Measurements from ENCODE around the gene ZNF304.
A peak's percentile ranks its signal among the peaks of the same experiment; 100 is the strongest.
"Not testable (repeated sequence)": the region's sequence is repeated elsewhere in the genome, so short reads cannot be mapped to it uniquely, and the experiment has no call there.

ZNF304 gene

GRCh38 chr19:57362419-57362818 is 11.3 kb downstream of the ZNF304 start:
- DNase-seq (ENCODE audit: low spot score): no peak

DNA sequence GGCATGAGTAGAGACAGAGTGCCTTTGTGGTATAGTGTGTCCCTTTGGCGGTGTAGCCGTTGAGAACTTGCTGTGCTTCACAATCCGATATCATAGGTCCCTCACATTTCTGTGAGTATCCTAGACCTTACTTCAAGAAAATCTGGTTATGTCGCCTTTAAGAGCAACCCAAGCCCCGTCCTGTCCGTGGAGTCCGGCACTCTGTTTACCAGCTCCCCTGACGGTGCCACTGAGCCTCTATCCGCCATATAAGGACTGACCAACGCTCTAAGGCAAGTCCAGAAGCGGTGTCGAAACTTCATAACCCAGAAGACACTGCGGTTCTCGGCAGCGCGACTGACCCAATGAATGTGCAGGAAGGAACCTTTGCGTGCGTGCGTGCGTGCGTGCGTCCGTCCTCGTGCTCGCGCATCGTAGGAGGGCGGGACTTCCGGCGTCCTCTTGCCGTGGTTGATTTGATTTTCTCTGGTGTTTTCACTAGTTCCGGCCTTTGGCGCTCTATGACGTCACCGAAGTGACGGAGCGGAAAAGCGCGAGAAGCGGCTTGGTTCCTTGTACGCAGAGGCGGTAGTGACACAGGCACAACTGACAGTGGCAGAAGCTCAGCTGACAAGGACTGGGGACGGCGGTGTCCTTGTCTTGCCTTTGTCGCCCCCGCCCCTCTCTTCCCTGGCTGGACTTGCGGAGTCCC is 12.1 kb downstream of the ZNF304 start, which contains the start of the genes TRAPPC2B and ZNF547:
TSS of gene TRAPPC2B (plus strand) at position 555 of the 691 bp plus-strand sequence. CDS start 1,283 bp downstream, outside the sequence.
TSS of gene ZNF547 (plus strand) at position 555 of the 691 bp plus-strand sequence. CDS start 5,005 bp downstream, outside the sequence.
- DNase-seq (ENCODE audit: low spot score): peak; percentile 95

GRCh38 chr19:57363688-57364181 is 12.7 kb downstream of the ZNF304 start:
- no peak for DNase-seq (ENCODE audit: low spot score)

DNA sequence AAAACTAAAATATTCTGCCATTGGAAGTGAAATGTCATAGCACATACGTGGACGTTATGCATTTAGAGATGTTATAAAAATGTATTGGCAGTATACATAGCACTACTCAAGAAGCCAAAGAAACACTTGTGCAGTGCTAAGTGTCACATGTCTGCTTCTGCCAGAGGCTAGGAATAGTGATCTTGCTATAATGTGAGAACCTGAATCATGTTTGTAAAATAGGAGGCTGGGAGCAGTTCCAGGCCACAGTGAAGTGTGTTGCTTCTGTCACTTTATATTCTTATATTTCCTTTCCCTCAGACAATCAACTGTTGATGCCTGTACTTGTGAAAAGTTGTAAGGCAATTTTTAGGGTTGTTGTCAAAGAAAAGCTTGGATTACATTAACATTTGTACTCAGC is 15.7 kb downstream of the ZNF304 start:
- no peak for DNase-seq (ENCODE audit: low spot score)

DNA sequence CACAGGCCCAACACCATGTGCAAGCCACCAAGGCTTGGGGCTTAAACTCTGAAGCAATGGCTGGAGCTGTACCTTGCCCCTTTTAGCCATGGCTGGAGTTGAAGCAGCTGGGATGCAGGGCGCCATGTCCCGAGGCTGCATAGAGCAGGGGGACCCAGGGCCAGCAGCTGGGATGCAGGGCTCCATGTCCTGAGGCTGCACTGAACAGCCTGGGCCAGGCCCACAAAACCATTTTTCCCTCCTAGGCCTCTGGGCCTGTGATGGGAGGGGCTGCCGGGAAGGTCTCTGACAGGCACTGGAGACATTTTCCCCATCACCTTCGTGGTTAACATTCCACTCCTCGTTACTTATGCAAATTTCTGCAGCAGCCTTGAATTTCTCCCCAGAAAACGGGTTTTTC is 23.1 kb downstream of the ZNF304 start:
- DNase-seq (ENCODE audit: low spot score): no peak

DNA sequence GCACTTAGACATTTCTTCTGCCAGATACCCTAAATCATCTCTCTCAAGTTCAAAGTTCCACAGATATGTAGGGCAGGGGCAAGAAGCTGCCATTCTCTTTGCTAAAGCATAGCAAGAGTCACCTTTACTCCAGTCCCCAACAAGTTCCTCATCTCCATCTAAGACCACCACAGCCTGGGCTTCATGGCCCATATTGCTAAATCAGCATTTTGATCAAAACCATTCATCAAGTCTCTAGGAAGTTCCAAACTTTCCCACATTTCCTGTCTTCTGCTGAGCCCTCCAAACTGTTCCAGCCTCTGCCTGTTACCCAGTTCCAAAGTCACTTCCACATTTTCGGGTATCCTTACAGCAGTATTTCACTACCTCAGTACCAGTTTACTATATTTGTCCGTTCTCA is 23.6 kb downstream of the ZNF304 start:
- not testable (repeated sequence) for DNase-seq (ENCODE audit: low spot score)

DNA sequence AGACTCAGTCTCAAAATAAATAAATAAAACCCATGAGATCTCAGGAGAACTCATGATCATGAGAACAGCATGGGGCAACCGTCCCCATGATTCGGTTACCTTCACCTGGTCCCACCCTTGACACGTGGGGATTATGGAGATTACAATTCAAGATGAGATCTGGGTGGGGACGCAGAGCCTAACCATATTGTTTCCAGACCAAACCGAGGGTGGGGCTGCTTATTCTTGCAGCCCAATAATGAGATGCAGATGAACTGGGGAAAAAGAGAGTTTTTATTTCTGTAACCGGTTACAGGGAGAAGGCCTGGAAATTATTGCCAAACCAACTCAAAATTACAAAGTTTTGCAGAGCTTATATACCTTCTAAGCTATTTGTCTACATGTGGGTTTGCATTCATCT is 25.1 kb downstream of the ZNF304 start:
- DNase-seq (ENCODE audit: low spot score): no peak

- no peak for DNase-seq (ENCODE audit: low spot score)
Observed at GRCh38 chr19:57377498-57378146, 26.6 kb downstream of the ZNF304 start.

GRCh38 chr19:57380923-57381322 is 29.9 kb downstream of the ZNF304 start:
- no peak for DNase-seq (ENCODE audit: low spot score)

- no peak for DNase-seq (ENCODE audit: low spot score)
Observed at GRCh38 chr19:57382806-57383488, 31.9 kb downstream of the ZNF304 start.

- DNase-seq (ENCODE audit: low spot score): no peak
Observed at GRCh38 chr19:57389194-57389729, 38.2 kb downstream of the ZNF304 start.

DNA sequence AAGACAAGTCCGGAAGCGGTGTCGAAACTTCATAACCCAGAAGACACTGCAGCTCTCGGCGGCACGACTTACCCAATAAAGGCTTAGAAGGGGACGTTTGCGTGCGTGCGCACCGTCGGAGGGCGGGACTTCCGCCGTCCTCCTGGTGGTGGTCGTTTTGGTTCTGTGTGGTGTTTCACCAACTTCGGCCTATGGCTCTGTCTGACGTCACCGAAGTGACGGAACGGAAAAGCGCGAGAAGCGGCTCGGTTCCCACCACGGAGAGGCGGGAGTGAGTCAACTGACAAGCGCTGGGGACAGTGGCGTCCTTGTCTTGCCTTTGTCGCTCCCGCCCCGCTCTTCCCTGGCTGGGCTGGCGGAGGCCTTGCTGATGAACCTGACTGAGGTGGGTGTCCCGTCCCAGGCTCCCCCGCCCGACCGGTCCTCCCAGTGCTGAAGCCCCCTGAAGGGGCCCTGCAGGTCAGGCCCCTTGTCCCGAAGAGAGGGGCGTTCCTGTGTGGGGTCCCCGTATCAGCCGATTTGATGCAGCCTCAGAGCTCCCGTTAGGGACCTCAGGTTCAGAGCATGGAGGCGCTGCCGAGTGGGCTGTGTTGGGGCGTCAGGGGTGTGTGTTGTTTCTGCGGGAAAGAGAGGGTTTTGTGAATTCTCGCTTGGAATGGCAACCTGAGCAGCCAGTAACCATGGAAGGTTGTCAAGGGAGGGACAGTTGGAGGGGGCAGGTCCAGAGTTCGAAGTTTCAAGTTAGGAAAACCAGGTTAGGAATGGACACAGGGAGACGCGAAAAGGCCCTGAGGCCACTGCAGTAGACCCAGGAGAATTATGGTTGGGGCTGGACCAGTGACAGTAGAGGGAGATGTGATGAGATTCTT is 38.9 kb downstream of the ZNF304 start, which contains the start of gene ZNF548:
TSS of gene ZNF548 (plus strand) at position 125 of the 869 bp plus-strand sequence. CDS start at position 371, 246 bp downstream.
- peak; percentile 92 for DNase-seq (ENCODE audit: low spot score)

DNA sequence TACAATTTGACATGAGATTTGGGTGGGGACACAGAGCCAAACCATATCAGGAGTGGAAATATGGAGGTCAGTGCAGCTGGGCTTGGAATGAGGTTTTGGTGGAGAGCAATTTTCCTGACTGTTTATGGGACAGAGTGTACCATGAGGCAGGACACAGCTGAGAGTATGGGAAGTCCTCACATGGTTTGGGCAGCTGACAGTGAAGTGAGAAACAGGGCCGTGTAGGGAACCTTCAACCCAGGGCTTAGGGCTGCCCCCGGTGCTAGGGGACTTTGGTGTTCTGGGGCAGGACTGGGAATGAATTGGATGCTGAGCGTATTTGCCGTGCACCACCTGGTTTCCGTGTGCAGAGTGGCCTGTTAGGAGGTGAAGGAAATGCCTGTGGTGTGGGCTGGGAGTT is 44.6 kb downstream of the ZNF304 start:
- DNase-seq (ENCODE audit: low spot score): no peak

- no peak for DNase-seq (ENCODE audit: low spot score)
Observed at GRCh38 chr19:57398868-57399267, 47.8 kb downstream of the ZNF304 start.

DNA sequence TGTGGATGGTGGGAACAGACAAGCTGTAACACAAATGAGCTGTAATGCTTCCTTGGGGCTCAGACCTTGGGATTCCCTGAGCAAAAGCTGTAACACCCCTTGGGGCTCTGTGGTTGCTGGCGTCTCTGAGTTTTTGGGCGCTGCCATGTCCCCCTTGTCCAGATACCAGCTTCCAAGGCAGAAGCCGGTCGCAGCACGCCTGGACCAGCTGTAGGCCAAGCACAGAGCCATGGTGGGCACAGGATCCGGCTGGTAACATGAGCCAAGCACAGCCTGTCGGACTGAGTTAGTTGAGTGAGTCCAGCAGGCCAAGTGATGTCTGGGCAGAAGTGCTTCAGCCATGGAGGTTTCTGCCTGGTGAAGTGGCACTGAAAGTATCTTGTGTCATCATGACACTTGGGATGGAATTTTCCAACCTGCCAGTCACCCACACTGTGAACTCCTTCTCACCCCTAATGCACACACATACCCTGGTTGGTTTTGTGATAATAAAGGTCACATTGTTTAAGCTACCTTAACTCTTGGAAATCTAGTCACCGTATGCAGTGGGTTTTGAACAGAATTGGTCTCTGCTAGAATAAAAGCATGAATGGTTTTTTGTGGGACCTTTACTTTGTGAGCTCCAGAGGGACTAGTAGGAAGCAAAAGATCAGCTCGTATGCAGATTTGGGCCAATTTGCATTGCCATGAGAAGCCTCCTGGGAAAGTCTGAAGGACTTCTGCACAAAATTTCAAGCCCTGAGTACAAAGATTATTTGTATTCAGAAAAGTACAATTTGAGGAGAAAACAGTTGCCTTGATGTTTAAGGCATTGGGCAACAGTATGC is 52.9 kb downstream of the ZNF304 start:
- no peak for DNase-seq (ENCODE audit: low spot score)

- peak; percentile 85 for DNase-seq (ENCODE audit: low spot score)
Observed at GRCh38 chr19:57406516-57407123, 55.5 kb downstream of the ZNF304 start.

All from germinal center (tissue), 1 donor.